GM21825 (cell line): ENCODE measurements around the gene GPC1.

Experiments used
- ATAC-seq: cut with Tn5 transposase; IDR thresholded peaks from one replicate; pipeline ENCODE4 v1.9.1; 2021; ENCODE audit warnings: mild to moderate bottlenecking, moderate library complexity; ENCODE audit not compliant: unreplicated experiment

GPC1 gene

GRCh38 chr2:240396623-240397541, 38.6 kb upstream of the GPC1 start:
- ATAC-seq = no peak

GRCh38 chr2:240397542-240397916, 37.9 kb upstream of the GPC1 start:
- no peak for ATAC-seq

- ATAC-seq = no peak
These were observed 37.4 kb upstream of the GPC1 start for GRCh38 chr2:240397924-240398645.

- no peak for ATAC-seq
These were observed 36.7 kb upstream of the GPC1 start for GRCh38 chr2:240398661-240399267.

- ATAC-seq = no peak
These were observed 35.8 kb upstream of the GPC1 start for GRCh38 chr2:240399419-240400324.

GRCh38 chr2:240400371-240401161, 34.9 kb upstream of the GPC1 start:
- ATAC-seq = no peak

- no peak for ATAC-seq
These were observed 34.2 kb upstream of the GPC1 start for GRCh38 chr2:240401308-240401707.

GRCh38 chr2:240401781-240402551, 33.5 kb upstream of the GPC1 start:
- ATAC-seq = no peak

- ATAC-seq = no peak
These were observed 32.7 kb upstream of the GPC1 start for GRCh38 chr2:240402566-240403272.

GRCh38 chr2:240403396-240404104, 31.9 kb upstream of the GPC1 start:
- no peak for ATAC-seq

- no peak for ATAC-seq
These were observed 31.1 kb upstream of the GPC1 start for GRCh38 chr2:240404174-240404852.

- ATAC-seq = no peak
These were observed 30.3 kb upstream of the GPC1 start for GRCh38 chr2:240405133-240405532.

GRCh38 chr2:240405684-240406313, 29.7 kb upstream of the GPC1 start:
- ATAC-seq = no peak

- no peak for ATAC-seq
These were observed 28.4 kb upstream of the GPC1 start for GRCh38 chr2:240407090-240407489.

GRCh38 chr2:240410004-240410403, 25.5 kb upstream of the GPC1 start:
- no peak for ATAC-seq

- ATAC-seq = no peak
These were observed 24.7 kb upstream of the GPC1 start for GRCh38 chr2:240410808-240411207.
